A204.1 (cell line): Measurements from ENCODE around the gene AEBP1.

Experiments used
- FAIRE-seq: peaks from 2 replicates; lab custom pipeline; 2012; peaks lifted over from hg19 to GRCh38; lab: Jason Lieb, UNC

The AEBP1 gene

DNA sequence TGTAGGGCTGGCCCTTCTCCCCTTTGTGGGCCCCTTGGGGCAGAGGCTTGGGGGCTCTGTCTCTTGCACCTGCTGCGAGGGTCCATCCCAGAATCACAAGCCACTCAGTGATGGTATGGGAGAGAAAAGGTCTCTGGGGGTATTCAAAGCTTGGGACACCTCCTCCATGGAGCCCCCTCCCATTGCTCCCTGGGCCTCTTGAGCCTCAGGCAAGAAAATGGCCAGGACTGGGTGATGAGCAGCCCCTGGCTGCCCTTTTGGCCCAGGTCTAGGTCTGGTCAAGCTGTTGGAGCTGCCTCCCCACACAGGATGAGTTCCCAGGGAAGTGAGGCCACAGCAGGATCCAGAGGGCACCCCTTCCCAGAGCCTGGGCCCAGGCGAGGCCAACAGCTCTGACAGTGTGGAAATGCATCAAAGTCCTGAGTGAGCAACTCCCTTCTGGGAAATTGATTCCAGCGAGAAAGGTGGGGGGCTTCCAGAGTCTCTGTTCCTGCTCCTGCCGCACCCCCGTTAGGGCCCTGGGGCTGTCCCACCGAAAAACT is 40.4 kb downstream of the AEBP1 start:
- FAIRE-seq, result no peak

DNA sequence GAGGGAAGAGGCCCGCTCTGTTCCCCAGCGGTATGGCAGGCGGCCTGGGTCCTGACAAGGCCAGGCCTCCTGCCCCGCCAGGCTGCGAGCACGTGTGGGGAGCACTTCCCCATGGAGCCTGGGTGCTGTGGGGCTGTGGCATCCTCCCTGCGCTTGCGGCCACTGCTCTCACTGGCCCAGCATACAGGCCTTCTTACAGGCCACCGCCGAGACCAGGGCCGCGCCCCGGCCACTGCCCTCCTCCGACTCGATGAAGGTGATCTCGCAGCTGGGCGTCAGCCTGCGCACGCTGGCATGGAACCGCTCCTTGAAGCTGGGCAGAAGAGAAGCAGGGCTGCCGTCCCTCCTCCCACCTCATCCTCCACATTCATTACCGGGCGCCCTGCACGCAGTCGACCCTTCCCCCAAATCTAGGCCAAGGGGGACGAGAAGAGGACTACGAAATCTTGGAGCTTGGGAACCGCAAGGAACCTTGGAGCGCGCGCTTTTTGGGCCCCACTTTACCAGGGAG is 40.9 kb downstream of the AEBP1 start:
- FAIRE-seq, result no peak

DNA sequence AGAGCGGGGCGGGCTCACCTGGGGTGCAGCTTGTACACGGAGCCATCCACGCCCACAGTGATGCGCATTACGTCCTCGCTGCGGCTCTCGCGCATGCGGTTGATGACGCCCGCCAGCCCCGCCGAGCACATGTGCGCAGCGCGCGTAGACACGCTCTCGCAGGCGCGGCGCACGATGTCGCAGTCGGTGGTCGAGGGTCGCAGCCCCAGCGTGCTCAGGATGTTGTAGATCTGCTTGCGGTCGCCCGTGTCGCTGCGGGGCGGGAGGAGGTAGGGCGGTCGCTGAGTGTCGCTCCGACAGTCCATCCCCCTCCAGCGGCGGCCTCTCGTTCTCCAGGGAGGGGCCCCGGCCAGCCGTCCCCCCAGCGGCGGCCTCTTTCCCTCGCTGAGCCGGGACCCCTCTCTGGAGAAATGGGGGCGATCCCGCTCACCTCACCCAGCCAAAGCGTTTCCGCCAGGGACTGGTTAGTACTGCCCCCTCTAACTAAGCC is 41.4 kb downstream of the AEBP1 start:
- no peak for FAIRE-seq

DNA sequence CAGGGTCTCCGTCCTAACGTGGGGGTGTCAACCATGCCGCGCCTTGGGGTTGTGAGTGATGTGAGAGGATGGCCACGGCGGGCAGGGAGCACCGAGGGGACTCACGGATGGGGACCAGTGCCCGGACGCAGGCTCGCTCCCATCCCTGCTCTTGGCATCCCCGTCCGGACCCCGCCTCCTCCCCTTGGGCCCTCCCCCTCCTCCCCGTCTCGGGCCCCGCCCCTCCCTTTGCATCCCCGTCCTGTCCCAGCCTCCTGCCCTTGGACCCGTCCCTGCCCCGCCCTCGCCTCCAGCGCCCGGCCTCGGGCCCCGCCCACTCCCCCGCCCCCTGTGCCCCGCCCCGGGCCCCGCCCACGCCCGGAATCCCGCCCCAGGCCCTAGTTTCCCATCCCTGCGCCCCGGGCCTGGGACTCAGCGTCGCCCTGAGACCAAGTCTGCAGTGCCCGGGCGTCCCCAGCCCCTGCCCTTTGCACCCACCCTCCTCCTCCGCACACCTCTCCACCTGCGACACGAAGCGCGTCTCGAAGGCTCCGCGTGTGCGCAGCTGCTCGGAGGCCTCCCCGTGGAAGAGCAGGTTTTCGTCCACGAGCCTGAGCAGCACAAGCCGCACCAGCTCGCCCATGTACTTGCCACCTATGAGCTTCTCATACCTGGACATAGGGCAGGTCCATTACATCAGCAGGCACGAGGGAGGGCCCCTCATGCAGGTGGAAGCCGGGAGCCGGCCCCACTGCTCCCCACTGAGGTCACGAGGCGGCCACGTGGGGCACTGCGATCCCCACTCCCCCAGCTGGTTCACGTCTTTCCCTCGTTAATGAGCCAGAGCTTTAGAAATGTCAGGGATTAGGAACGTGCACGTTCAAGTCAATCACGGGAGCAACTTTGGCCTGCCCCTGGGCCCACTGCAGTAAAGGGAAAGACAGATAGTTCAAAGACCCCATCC is 42.1 kb downstream of the AEBP1 start:
- FAIRE-seq, result no peak

GRCh38 chr7:44147026-44147991 is 43.2 kb downstream of the AEBP1 start:
- no peak for FAIRE-seq

DNA sequence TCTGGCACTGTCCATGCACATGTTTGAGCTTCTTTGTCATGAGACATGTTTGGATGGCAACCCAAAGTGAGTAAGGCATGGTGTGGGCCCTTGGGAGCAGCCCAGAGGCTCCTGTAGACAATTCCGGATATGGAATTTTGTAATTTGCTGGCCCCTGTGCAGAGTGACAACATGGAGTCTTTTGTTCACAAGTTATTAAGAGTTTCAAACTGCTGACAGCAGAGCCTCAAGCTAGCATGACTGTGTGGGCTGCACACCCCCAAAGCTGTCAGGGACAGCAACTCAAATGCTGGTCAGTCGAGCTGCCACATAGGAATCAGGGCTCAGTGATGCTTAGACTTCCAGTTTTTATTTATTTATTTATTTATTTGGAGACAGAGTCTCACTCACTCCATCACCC is 44.0 kb downstream of the AEBP1 start:
- FAIRE-seq, result no peak

DNA sequence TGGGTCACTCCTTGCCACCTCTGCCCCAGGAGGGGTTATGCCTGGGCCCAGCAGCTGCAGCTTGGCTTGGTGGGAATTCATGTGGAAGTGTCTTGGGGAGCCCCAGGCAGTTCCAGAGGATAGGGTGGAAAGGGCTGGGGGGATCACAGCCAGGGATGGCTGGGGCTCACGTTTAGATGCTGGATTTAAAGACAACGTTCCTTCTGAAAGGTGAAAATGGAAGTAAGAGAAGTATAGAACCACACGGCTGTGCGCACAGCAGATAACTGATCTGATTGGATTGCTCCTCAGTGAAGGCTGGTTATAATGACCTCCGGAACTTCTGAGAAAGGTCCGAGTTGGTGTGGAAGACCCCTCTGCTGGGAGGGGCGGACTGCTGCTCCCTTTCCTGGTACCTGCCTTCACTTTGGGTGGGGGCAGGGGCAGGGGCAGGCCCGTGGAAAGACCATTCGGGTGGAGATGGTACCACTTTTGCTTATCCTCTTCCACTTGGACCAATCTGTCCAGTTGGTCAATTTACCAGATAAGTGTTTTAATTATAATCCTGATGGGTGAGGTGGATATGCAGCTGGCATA is 44.9 kb downstream of the AEBP1 start:
- FAIRE-seq, result no peak

DNA sequence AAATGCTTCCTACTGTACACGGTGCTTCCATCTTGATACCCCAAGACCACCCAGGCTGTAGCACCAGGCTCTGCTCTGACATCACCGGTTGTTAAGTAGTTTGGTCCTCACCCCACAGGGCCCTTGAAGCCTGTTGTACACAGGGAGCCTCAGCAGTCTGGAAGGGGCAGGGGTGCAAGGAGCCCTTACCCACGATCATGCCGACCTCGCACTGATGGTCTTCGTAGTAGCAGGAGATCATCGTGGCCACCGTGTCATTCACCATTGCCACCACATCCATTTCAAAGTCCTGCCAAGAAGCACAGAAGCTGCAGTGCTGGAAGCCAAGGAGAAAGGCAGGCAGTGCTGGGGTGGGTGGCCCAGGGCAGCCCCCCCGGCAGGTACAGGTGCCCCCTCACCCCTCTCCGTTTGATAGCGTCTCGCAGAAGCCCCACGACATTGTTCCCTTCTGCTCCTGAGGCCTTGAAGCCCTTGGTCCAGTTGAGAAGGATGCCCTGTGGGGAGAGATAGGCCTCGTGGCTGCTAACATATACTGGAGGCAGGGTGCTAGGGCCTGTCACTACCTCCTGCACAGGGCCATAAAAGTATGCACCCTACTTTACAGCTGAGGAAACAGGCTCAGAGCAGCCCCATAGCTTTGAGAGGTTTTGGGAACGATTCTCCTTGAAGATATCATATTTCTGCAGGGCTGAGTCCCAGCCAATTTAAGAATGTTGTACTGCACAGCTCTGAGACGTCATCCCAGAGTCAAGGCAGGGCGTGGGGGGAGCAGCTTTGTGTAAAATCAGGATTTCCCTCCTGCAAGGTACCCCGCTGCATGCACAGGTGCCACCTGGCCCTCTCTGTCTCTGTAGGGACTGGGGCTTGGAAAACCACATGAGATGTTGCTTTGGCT is 45.7 kb downstream of the AEBP1 start:
- FAIRE-seq, result no peak

- FAIRE-seq, result no peak
These were observed 46.3 kb downstream of the AEBP1 start for GRCh38 chr7:44150466-44150832.

GRCh38 chr7:44150966-44151941 is 47.1 kb downstream of the AEBP1 start:
- no peak for FAIRE-seq

DNA sequence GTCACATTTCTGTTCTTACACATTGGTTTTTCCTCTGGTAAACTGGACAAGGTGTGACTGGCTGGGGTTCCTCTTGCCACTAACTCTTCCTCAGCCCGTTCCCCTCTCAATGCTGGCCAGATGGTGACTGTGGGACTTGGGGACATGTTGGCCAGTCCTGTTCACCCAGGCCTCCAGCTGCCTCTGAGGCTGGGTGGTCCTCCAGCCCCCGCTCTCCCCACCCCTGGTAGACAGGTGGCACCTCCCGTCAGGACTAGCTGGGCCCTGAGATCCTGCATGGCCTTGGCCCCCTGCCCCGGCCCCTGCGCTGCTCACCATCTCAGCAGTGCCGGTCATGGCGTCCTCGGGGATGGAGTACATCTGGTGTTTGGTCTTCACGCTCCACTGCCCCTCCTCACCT is 47.8 kb downstream of the AEBP1 start:
- FAIRE-seq, result no peak

GRCh38 chr7:44152971-44153947 is 49.1 kb downstream of the AEBP1 start:
- FAIRE-seq, result no peak

- FAIRE-seq, result no peak
These were observed 49.8 kb downstream of the AEBP1 start for GRCh38 chr7:44153948-44154335.

DNA sequence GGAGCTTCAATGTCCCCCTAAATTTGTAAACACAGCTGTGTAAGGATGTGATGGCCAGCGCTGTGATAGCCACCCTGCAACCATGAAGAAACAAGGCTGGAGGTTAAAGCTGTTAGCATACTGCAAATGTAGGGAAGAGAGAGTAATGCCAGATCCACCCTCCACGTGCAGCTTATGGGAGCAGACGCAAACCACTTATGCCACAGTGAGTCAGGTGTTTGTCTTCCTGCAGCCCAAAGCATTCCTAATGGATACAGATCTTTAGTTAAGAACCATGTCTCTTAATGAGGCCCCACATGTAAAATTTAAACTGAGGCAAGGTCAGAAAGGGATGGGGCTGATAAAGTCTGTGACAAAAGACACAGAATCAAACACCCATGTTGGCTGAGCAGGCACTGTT is 50.6 kb downstream of the AEBP1 start:
- FAIRE-seq, result no peak

DNA sequence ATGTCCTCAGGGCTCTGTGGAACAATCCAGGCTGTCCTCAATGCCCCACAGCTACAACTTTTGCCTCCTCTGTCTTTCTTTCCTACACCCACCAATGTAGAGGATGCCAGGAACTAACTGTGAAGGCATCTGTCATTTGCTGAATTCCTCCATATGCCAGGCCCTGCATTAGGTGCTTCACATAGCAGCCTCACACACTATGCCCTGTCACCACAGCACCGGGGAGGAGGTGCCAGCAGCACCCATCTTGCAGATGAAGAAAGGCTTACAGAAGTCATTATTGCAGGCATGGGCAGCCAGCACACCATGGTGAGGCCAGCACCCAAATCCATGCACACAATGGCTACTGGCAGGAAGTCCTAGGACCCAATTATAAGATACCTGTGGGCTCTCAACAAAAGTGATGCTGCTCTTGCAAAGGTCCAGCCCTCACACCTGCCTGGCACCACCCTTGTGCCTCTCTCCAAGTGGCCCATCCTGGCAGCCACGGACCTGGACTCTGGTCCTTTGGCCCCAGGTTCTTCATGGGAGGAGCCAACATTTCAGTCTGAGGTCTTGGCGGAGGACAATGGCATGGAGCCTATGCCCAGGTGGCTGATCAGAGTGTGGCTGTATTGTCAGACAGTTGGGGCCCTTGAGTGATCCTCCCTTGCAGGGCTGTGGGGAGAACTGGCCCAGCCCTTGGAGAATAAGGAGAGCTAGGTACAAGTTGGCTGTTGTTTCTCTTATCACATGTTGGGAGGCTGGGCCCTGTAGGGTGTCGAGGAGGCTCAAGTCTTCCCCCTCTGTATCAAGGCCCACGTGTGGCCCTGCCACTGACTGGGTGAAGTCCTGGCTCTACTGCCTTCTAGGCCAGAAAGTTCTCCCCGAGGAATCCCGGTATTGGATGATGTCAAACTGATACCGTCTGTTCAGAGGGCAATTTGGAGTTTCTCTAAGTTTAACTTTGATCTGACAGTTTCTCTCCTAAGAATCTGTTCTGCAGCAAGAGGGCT is 51.3 kb downstream of the AEBP1 start:
- FAIRE-seq, result no peak

DNA sequence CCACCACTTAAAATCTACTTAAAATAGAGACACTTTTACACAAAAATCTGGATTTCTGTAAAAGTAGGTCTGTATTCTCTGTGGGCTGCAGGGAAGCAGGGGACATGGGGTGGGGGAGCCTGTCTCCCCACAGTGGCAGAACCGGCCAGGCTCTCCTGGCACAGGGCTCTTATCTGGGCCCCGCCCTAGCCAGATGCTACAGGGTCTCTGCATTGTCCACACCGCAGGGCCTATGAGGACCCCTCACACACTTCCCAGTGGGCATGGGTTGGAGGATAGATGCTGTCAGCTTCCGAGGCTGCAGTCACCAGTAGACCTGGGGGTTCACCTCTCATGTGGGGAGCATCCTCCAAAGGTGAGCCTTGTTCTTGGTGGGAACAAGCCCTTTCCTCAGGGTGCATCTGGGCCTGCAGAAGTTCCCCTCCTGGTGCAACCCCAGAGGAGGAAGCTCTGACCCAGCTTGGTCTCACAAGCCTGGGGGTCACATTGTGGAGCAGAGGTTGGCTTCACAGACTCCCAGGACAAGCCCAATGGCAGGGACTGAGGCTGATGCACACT is 52.4 kb downstream of the AEBP1 start:
- no peak for FAIRE-seq
